Activated B cell treated with CpG ODN at 0.5 μM for 24 hours (primary cell): ENCODE results near the gene SPACA6. TPM values are rescaled to one million over a fixed set of nuclear protein-coding genes. Genes with fewer than 3 reads are reported as not detected.

Experiments
- ATAC-seq: fragments of 200-7000 bp; cut with Tn5 transposase; one replicate; pipeline ENCODE4 v1.10.0; 2021; ENCODE audit warnings: low read depth, mild to moderate bottlenecking, moderate library complexity
- CTCF ChIA-PET: fragments of 350-600 bp; sonication (Branson Sonifier 250); formaldehyde crosslinking; loops from one replicate; lab custom pipeline; 2021; ENCODE audit warnings: antibody characterized with exemption; lab: Charles Lee
- POLR2A ChIA-PET: fragments of 350-600 bp; sonication (Branson Sonifier 250); formaldehyde crosslinking; loops from one replicate; lab custom pipeline; 2021; ENCODE audit warnings: antibody characterized with exemption; lab: Charles Lee
- DNase-seq: peaks from one replicate; pipeline ENCODE4 v3.0.0; 2022
- H3K27ac Mint-ChIP-seq: one replicate; pipeline ENCODE4 v1.8.0; 2020; ENCODE audit warnings: mixed read lengths
- H3K27me3 Mint-ChIP-seq: one replicate; pipeline ENCODE4 v1.8.0; 2021; ENCODE audit warnings: mixed read lengths
- H3K36me3 Mint-ChIP-seq: one replicate; pipeline ENCODE4 v1.8.0; 2021; ENCODE audit warnings: low read depth, mixed read lengths
- H3K4me1 Mint-ChIP-seq: one replicate; pipeline ENCODE4 v1.8.0; 2021; ENCODE audit warnings: mixed read lengths
- H3K4me3 Mint-ChIP-seq: one replicate; pipeline ENCODE4 v1.8.0; 2020; ENCODE audit warnings: mild to moderate bottlenecking, mixed read lengths
- H3K9me3 Mint-ChIP-seq: one replicate; pipeline ENCODE4 v1.8.0; 2020; ENCODE audit warnings: mixed read lengths
- intact Hi-C: fragments of 100-400 bp; cut with micrococcal nuclease; formaldehyde crosslinking; loops from one replicate; pipeline ENCODE4 v1.15.1; 2024
- total RNA-seq: library from RNA; stranded (reverse); gene quantifications from 2 replicates; pipeline ENCODE4 v1.2.3, GENCODE V29; 2022
- TF ChIP-seq, protein P1 (sequence below): fragments of 200-600 bp; IDR thresholded peaks from one replicate; pipeline ENCODE4 v1.8.0; 2022; ENCODE audit warnings: antibody characterized with exemption, mild to moderate bottlenecking

Gene SPACA6
- total RNA-seq, 1 donor from 2014 or later, result 3.2 TPM

DNA sequence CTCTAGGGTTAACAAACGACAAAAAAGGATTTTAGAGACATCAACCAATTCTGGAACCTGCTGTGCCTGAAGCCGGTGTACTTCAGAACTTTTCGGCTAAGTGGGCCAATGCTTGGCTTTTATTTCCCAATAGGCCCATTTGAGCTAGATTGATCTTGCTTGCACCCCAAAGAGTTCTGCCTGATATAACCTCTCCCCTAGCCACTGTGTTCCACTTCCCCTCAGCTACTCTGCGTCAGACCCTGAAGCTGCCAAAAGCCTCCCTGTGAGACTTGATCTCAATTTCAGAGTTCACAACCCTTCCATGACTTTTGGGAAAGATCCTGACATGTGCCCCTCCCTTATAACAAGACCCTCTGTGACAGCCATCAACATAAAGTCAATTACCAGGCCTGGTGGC is 40.9 kb upstream of the SPACA6 start:
- Mint-ChIP-seq H3K36me3 (no peaks in the 10 kb centered on the region), H3K4me1 (peaks cover 63% of the 10 kb centered on the region), H3K4me3 (no peak overlapping the region), H3K27ac (peak overlapping the region; percentile 81), H3K27me3 (no peaks in the 10 kb centered on the region), H3K9me3 (peaks cover 5% of the 10 kb centered on the region)
- ATAC-seq (no peak), DNase-seq (no peak)
- TF ChIP-seq, protein P1, sequence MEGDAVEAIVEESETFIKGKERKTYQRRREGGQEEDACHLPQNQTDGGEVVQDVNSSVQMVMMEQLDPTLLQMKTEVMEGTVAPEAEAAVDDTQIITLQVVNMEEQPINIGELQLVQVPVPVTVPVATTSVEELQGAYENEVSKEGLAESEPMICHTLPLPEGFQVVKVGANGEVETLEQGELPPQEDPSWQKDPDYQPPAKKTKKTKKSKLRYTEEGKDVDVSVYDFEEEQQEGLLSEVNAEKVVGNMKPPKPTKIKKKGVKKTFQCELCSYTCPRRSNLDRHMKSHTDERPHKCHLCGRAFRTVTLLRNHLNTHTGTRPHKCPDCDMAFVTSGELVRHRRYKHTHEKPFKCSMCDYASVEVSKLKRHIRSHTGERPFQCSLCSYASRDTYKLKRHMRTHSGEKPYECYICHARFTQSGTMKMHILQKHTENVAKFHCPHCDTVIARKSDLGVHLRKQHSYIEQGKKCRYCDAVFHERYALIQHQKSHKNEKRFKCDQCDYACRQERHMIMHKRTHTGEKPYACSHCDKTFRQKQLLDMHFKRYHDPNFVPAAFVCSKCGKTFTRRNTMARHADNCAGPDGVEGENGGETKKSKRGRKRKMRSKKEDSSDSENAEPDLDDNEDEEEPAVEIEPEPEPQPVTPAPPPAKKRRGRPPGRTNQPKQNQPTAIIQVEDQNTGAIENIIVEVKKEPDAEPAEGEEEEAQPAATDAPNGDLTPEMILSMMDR, result no peak
- ChIA-PET POLR2A (interaction anchor here (0.7 to 1.6 kb wide), 6 partner anchors 45 to 235 kb away, joined by 3 to 9 read pairs (median 6); partner anchors contain the start of gene SIGLEC10), CTCF (interaction anchor here (0.9 to 2.2 kb wide), 11 partner anchors 9 to 313 kb away, joined by 3 to 8 read pairs (median 4); no protein-coding TSS in a partner anchor)
- intact Hi-C loops, result loop anchor here (5.0 kb wide), 1 partner anchor 120 kb away; the partner anchor contains the start of gene SIGLEC6

- ATAC-seq (no peak), DNase-seq (no peak)
- H3K27me3 Mint-ChIP-seq, result no peaks in the 10 kb centered on the region
- H3K4me1 Mint-ChIP-seq, result peaks cover 61% of the 10 kb centered on the region
- ChIA-PET CTCF (interaction anchor here (1.2 to 2.0 kb wide), 3 partner anchors 8 to 138 kb away, joined by 3 to 10 read pairs (median 4); no protein-coding TSS in a partner anchor), POLR2A (interaction anchor here (1.2 to 1.6 kb wide), 2 partner anchors 46 to 53 kb away, joined by 3 to 7 read pairs; no protein-coding TSS in a partner anchor)
- H3K4me3 Mint-ChIP-seq, result no peak overlapping the region
- H3K27ac Mint-ChIP-seq, result peak overlapping the region; percentile 10
- peaks cover 5% of the 10 kb centered on the region for H3K9me3 Mint-ChIP-seq
- H3K36me3 Mint-ChIP-seq, result no peaks in the 10 kb centered on the region
- TF ChIP-seq, protein P1, result no peak
- intact Hi-C loops, result loop anchor here (5.0 kb wide), 1 partner anchor 121 kb away; the partner anchor contains the start of gene SIGLEC6
Measured at GRCh38 chr19:51653162-51653561, 40.0 kb upstream of the SPACA6 start.

DNA sequence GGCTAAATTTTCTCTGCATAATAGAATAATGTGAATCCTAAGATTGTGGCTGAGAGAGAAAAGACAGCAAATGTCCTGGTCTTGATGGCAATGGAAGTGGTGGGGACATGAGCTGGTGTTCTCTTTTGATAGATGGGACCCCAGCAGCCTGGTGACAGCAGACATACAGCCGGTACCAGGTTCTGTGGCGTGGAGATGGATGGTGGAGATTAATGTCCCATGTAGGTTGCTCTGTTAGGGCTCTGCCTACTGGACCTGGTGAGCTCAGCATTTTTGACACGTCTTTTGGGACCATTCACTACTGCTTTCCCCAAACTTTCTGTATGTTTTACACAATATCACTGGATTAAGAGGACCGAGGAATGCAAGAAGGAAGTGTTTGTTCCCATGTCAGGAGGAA is 38.3 kb upstream of the SPACA6 start:
- Mint-ChIP-seq H3K27me3 (no peaks in the 10 kb centered on the region), H3K27ac (no peak overlapping the region), H3K36me3 (no peaks in the 10 kb centered on the region), H3K4me3 (no peak overlapping the region), H3K4me1 (peaks cover 50% of the 10 kb centered on the region), H3K9me3 (peaks cover 5% of the 10 kb centered on the region)
- ChIA-PET POLR2A (interaction anchor here (0.5 to 1.5 kb wide), 3 partner anchors 53 to 232 kb away, joined by 3 to 8 read pairs (median 5); no protein-coding TSS in a partner anchor), CTCF (interaction anchor here (0.8 to 9.8 kb wide), 12 partner anchors 12 to 233 kb away, joined by 3 to 414 read pairs (median 4); partner anchors contain the start of gene SIGLEC6)
- intact Hi-C loops, result loop anchor here (5.0 kb wide), 2 partner anchors 122 to 123 kb away; partner anchors contain the start of gene SIGLEC6
- TF ChIP-seq, protein P1, result no peak
- no peak for DNase-seq
- ATAC-seq, result no peak

DNA sequence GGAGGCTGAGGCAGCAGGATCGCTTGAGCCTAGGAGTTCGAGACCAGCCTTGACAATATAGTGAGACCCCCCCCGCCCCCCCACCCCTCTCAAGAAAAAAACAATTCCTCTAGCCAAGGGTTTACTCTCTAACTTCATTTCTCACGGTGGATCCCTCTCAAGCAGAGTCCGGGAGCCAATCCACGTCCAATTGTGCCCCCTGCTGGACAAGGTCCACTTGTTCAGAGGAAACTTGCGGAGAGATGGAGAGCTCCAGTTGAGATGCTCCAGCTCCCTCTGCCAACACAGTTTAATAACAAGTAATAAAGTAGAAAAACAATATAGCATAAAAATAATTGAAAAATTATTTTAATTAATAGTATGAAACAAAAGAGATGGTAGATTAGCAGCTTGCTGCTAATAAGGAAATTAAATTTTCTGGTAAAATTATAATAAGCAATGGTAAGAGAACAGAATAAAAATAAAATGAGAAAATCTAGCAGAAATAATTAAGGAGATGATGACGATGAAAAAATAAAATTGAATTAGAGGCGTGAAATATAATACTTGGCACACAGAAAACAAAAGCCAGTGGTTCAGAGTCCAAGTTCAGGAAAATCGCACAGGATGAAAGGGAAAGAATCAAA is 32.0 kb upstream of the SPACA6 start:
- Mint-ChIP-seq H3K4me3 (no peak overlapping the region), H3K27me3 (peaks cover 18% of the 10 kb centered on the region), H3K4me1 (peaks cover 12% of the 10 kb centered on the region), H3K36me3 (no peaks in the 10 kb centered on the region), H3K9me3 (no peaks in the 10 kb centered on the region), H3K27ac (no peak overlapping the region)
- TF ChIP-seq, protein P1, result no peak
- ATAC-seq (peak; percentile 34), DNase-seq (peak; percentile 46)
- CTCF ChIA-PET, result interaction anchor here (0.6 to 9.8 kb wide), 22 partner anchors 9 to 504 kb away, joined by 3 to 414 read pairs (median 4); partner anchors contain the start of genes SIGLEC10 and SIGLEC6
- POLR2A ChIA-PET, result interaction anchor here (1.0 kb wide), 1 partner anchor 293 kb away, joined by 3 read pairs; no protein-coding TSS in a partner anchor
- intact Hi-C loops, result loop anchor here (1.0 to 2.0 kb wide), 4 partner anchors 188 to 502 kb away; no protein-coding TSS in a partner anchor

DNA sequence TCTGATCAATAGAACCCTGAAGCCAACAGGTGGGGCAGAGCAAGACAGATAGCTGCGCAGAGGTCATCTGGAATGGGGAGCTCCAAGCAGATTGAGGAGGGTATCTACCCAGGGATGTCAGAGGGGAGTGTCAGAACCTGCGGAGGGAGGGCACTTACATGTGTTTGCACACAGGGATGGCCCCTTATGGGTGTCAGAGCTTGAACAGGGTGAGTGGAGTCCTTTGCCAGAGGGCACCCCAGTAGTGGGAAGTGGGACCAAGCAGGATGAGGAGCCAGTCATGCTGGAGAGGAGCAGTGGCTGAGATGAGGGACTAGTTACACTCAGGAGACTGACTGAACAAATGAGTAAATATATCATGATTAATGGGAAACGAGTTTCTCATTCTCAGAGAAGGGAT is 29.5 kb upstream of the SPACA6 start:
- H3K27me3 Mint-ChIP-seq, result peaks cover 31% of the 10 kb centered on the region

More for the DNA sequence above, 29.5 kb upstream of the SPACA6 start:
- intact Hi-C loops, result no loop called here
- H3K27ac Mint-ChIP-seq, result no peak overlapping the region
- no peak overlapping the region for H3K4me3 Mint-ChIP-seq
- TF ChIP-seq, protein P1, result no peak
- ChIA-PET POLR2A (no interaction called here), CTCF (no interaction called here)
- H3K9me3 Mint-ChIP-seq, result no peaks in the 10 kb centered on the region
- H3K36me3 Mint-ChIP-seq, result no peaks in the 10 kb centered on the region
- H3K4me1 Mint-ChIP-seq, result peaks cover under 1% of the 10 kb centered on the region
- ATAC-seq, result no peak
- DNase-seq, result no peak
